GM12878 (cell line): ENCODE measurements around the gene CRNKL1.

ENCODE experiments used
- CTCF ChIP-seq, 3 experiments: IDR thresholded peaks in 2 of 3; conservative IDR thresholded peaks in 1 of 3; 2 replicates each; pipeline ENCODE4 v1.5.1; 2011; ENCODE audit warnings: low read depth in 3 of 3, low read length in 3 of 3, mild to moderate bottlenecking in 3 of 3, control low read depth in 2 of 3, moderate library complexity in 2 of 3, inconsistent platforms in 1 of 3, mixed read lengths in 1 of 3; ENCODE audit not compliant: control insufficient read depth in 2 of 3, insufficient read depth in 1 of 3; ENCODE audit errors: extremely low read depth in 1 of 3
- EZH2 ChIP-seq: IDR thresholded peaks from 2 replicates; pipeline ENCODE4 v1.6.1; 2012; ENCODE audit warnings: low read depth, mild to moderate bottlenecking, control low read depth, inconsistent platforms, low read length, borderline replicate concordance; ENCODE audit not compliant: control insufficient read depth
- SIX5 ChIP-seq: IDR thresholded peaks from 2 replicates; pipeline ENCODE4 v1.6.1; 2011; ENCODE audit warnings: mild to moderate bottlenecking, low read depth, low read length, moderate library complexity; ENCODE audit not compliant: severe bottlenecking
- TF ChIP-seq, protein P1 (sequence below): fragments of 450-650 bp; formaldehyde crosslinking; IDR thresholded peaks from 2 replicates; pipeline ENCODE4 v1.5.0; 2022; ENCODE audit warnings: mild to moderate bottlenecking, missing genetic modification characterization
- TF ChIP-seq, protein P2 (sequence below): IDR thresholded peaks from 2 replicates; pipeline ENCODE4 v1.6.1; 2011; ENCODE audit warnings: low read depth, low read length, improper control_type of control experiment, borderline replicate concordance

DNA sequence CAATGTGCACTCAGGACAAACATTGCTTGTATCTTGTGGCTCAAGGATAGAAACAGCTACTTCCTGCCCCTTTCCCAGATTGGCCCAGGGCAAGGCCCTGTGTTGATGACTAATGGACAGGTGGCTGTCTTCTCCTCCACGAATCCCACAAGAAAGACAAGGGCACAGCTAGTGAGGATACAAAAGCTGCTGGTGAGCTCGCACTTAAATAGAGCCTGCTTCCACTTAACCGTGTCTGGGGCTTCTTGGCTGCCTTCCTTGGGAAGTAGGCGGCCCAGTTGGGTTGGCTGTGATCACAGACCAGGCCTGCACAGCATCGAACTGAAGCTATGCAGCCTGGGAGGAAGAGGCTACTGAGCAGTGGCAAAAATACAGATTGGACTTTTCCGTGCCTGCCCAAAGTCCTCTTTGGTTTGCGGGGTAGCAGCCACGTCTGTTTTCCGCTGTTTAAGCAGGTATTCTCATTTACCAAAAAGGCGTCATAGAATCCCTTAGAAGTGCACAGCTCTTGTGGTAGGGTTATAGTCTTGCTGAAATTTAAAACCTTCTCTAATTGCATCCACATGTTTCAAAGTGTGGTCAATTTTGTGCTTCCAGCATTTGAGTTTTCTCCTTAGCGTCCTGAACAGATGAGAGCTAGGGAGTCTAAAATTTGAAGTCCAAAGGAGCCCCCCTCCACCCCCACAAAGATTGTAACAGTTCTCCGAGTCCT is 58.2 kb downstream of the CRNKL1 start:
- no peak for TF ChIP-seq CTCF (IDR thresholded peaks at IDR 0.05 in 2 of 3, conservative IDR thresholded peaks at IDR 0.05 in 1 of 3; ENCODE audit: control insufficient read depth in 2 of 3, extremely low read depth in 1 of 3, insufficient read depth in 1 of 3, low read depth in 3 of 3, low read length in 3 of 3)
- TF ChIP-seq, protein P1, sequence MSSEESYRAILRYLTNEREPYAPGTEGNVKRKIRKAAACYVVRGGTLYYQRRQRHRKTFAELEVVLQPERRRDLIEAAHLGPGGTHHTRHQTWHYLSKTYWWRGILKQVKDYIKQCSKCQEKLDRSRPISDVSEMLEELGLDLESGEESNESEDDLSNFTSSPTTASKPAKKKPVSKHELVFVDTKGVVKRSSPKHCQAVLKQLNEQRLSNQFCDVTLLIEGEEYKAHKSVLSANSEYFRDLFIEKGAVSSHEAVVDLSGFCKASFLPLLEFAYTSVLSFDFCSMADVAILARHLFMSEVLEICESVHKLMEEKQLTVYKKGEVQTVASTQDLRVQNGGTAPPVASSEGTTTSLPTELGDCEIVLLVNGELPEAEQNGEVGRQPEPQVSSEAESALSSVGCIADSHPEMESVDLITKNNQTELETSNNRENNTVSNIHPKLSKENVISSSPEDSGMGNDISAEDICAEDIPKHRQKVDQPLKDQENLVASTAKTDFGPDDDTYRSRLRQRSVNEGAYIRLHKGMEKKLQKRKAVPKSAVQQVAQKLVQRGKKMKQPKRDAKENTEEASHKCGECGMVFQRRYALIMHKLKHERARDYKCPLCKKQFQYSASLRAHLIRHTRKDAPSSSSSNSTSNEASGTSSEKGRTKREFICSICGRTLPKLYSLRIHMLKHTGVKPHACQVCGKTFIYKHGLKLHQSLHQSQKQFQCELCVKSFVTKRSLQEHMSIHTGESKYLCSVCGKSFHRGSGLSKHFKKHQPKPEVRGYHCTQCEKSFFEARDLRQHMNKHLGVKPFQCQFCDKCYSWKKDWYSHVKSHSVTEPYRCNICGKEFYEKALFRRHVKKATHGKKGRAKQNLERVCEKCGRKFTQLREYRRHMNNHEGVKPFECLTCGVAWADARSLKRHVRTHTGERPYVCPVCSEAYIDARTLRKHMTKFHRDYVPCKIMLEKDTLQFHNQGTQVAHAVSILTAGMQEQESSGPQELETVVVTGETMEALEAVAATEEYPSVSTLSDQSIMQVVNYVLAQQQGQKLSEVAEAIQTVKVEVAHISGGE (CRISPR knock-in tag), result no peak
- TF ChIP-seq, protein P2, sequence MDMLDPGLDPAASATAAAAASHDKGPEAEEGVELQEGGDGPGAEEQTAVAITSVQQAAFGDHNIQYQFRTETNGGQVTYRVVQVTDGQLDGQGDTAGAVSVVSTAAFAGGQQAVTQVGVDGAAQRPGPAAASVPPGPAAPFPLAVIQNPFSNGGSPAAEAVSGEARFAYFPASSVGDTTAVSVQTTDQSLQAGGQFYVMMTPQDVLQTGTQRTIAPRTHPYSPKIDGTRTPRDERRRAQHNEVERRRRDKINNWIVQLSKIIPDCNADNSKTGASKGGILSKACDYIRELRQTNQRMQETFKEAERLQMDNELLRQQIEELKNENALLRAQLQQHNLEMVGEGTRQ, result no peak
- TF ChIP-seq EZH2, result no peak
- no peak for TF ChIP-seq SIX5
